Measurements from ENCODE around the gene TIMM22.

The TIMM22 gene

GRCh38 chr17:1007310-1008007 lies 10.5 kb downstream of the TIMM22 start:
- DNase-seq (ENCODE audit: low read depth), result no peak
- no peak for TF ChIP-seq CTCF (conservative IDR thresholded peaks at IDR 0.05; ENCODE audit: low read depth, low read length)
- H3K4me3 ChIP-seq (ENCODE audit: low read depth, low read length), result no peak overlapping the region

- no peak for TF ChIP-seq CTCF (conservative IDR thresholded peaks at IDR 0.05; ENCODE audit: low read depth, low read length)
- DNase-seq (ENCODE audit: low read depth), result no peak
- H3K4me3 ChIP-seq (ENCODE audit: low read depth, low read length), result no peak overlapping the region
Measured at GRCh38 chr17:1008008-1008761, 11.3 kb downstream of the TIMM22 start.

GRCh38 chr17:1009229-1010085 lies 12.5 kb downstream of the TIMM22 start:
- DNase-seq (ENCODE audit: low read depth), result no peak
- no peak for TF ChIP-seq CTCF (conservative IDR thresholded peaks at IDR 0.05; ENCODE audit: low read depth, low read length)
- H3K4me3 ChIP-seq (ENCODE audit: low read depth, low read length), result no peak overlapping the region

- H3K4me3 ChIP-seq (ENCODE audit: low read depth, low read length), result no peak overlapping the region
- no peak for DNase-seq (ENCODE audit: low read depth)
- no peak for TF ChIP-seq CTCF (conservative IDR thresholded peaks at IDR 0.05; ENCODE audit: low read depth, low read length)
Measured at GRCh38 chr17:1010086-1010450, 13.1 kb downstream of the TIMM22 start.

GRCh38 chr17:1010586-1010985 lies 13.7 kb downstream of the TIMM22 start:
- H3K4me3 ChIP-seq (ENCODE audit: low read depth, low read length), result no peak overlapping the region
- no peak for TF ChIP-seq CTCF (conservative IDR thresholded peaks at IDR 0.05; ENCODE audit: low read depth, low read length)
- no peak for DNase-seq (ENCODE audit: low read depth)

- H3K4me3 ChIP-seq (ENCODE audit: low read depth, low read length), result no peak overlapping the region
- TF ChIP-seq CTCF (conservative IDR thresholded peaks at IDR 0.05; ENCODE audit: low read depth, low read length), result no peak
- DNase-seq (ENCODE audit: low read depth), result no peak
Measured at GRCh38 chr17:1011138-1011537, 14.2 kb downstream of the TIMM22 start.
